NB4 (cell line): ENCODE measurements around the gene ADGRB3.

ENCODE experiments used
- POLR2A ChIP-seq: IDR thresholded peaks from 2 replicates; pipeline ENCODE4 v1.6.1; 2011; ENCODE audit warnings: mild to moderate bottlenecking; ENCODE audit not compliant: insufficient read length; ENCODE audit errors: extremely low read depth
- TF ChIP-seq, protein P1 (sequence below): IDR thresholded peaks from one replicate; pipeline ENCODE4 v1.5.1; 2012; ENCODE audit warnings: low read depth, low read length

DNA sequence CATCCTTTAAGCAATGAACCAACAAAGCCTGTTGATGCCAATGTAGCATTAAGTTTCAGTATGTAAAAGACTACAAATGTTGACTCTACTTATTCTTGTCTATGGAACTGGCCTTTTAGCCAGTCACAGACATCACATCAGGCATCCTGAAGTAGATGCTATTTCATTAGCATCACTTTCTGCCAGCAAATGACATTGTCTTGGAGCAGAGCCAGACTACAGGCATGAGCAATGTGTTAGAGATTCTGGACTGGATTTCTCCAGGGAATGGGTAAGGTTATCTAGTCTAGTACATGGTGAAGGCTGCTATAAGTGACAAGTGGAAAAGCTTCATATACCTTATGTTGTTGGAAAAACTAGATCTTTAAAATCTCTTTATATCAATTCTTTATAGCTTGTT lies 142.9 kb downstream of the ADGRB3 start:
- TF ChIP-seq, protein P1, sequence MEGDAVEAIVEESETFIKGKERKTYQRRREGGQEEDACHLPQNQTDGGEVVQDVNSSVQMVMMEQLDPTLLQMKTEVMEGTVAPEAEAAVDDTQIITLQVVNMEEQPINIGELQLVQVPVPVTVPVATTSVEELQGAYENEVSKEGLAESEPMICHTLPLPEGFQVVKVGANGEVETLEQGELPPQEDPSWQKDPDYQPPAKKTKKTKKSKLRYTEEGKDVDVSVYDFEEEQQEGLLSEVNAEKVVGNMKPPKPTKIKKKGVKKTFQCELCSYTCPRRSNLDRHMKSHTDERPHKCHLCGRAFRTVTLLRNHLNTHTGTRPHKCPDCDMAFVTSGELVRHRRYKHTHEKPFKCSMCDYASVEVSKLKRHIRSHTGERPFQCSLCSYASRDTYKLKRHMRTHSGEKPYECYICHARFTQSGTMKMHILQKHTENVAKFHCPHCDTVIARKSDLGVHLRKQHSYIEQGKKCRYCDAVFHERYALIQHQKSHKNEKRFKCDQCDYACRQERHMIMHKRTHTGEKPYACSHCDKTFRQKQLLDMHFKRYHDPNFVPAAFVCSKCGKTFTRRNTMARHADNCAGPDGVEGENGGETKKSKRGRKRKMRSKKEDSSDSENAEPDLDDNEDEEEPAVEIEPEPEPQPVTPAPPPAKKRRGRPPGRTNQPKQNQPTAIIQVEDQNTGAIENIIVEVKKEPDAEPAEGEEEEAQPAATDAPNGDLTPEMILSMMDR = no peak
- TF ChIP-seq POLR2A = no peak
